GM23338 (cell line): ENCODE data around the gene PPP1R3E. TPM values are rescaled to one million over a fixed set of nuclear protein-coding genes. Genes with fewer than 3 reads are reported as not detected.

Experiments
- ATAC-seq: fragments of 200-7000 bp; cut with Tn5 transposase; 3 replicates; pipeline ENCODE4 v1.9.1; 2020
- DNase-seq: peaks from one replicate; pipeline ENCODE4 v3.0.0-alpha.2; 2015; ENCODE audit warnings: low spot score
- H2AFZ ChIP-seq: fragments of 200-600 bp; sonication (generic); 2 replicates; pipeline ENCODE4 v1.8.0; 2016; ENCODE audit warnings: antibody characterized with exemption, mild to moderate bottlenecking, moderate library complexity
- H3F3A ChIP-seq: fragments of 200-600 bp; sonication (generic); replicated peaks from 2 replicates; pipeline ENCODE4 v1.8.0; 2017; ENCODE audit warnings: antibody characterized with exemption, mixed run types, low read depth
- H3K27ac ChIP-seq: fragments of 200-600 bp; sonication (generic); 2 replicates; pipeline ENCODE4 v1.6.1; 2016; ENCODE audit warnings: low read depth
- H3K27me3 ChIP-seq: fragments of 200-600 bp; sonication (generic); 2 replicates; pipeline ENCODE4 v1.8.0; 2016; ENCODE audit warnings: mild to moderate bottlenecking, mixed run types, moderate library complexity; ENCODE audit not compliant: insufficient read depth
- H3K36me3 ChIP-seq: fragments of 200-600 bp; sonication (generic); 2 replicates; pipeline ENCODE4 v1.8.0; 2016; ENCODE audit warnings: mild to moderate bottlenecking; ENCODE audit not compliant: insufficient read depth
- H3K4me1 ChIP-seq: fragments of 200-600 bp; sonication (generic); 2 replicates; pipeline ENCODE4 v1.8.0; 2016; ENCODE audit warnings: mild to moderate bottlenecking, moderate library complexity; ENCODE audit not compliant: insufficient read depth
- H3K4me2 ChIP-seq: fragments of 200-600 bp; sonication (generic); 2 replicates; pipeline ENCODE4 v1.7.1; 2017; ENCODE audit warnings: mixed run types
- H3K4me3 ChIP-seq: fragments of 200-600 bp; sonication (generic); 2 replicates; pipeline ENCODE4 v1.6.1; 2016; ENCODE audit warnings: mixed run types
- H3K79me2 ChIP-seq: fragments of 200-600 bp; sonication (generic); replicated peaks from 2 replicates; pipeline ENCODE4 v1.8.0; 2017; ENCODE audit warnings: mild to moderate bottlenecking; ENCODE audit not compliant: insufficient read depth
- H3K9me2 ChIP-seq: fragments of 200-600 bp; sonication (generic); 2 replicates; pipeline ENCODE4 v1.8.0; 2017; ENCODE audit not compliant: insufficient read depth
- H4K20me1 ChIP-seq: fragments of 200-600 bp; sonication (generic); replicated peaks from 2 replicates; pipeline ENCODE4 v1.8.0; 2017; ENCODE audit warnings: mild to moderate bottlenecking; ENCODE audit not compliant: insufficient read depth
- H3K27ac Mint-ChIP-seq: 2 replicates; pipeline ENCODE4 v1.8.0; 2020; ENCODE audit warnings: inconsistent platforms, mild to moderate bottlenecking, moderate library complexity, mixed read lengths
- H3K27me3 Mint-ChIP-seq: 3 replicates; pipeline ENCODE4 v1.8.0; 2022; ENCODE audit warnings: low read depth, mild to moderate bottlenecking, moderate library complexity, mixed read lengths, inconsistent platforms; ENCODE audit not compliant: insufficient read depth, poor library complexity
- H3K36me3 Mint-ChIP-seq: 3 replicates; pipeline ENCODE4 v1.8.0; 2021; ENCODE audit warnings: low read depth, mild to moderate bottlenecking, inconsistent platforms, moderate library complexity, mixed read lengths
- H3K4me1 Mint-ChIP-seq: 3 replicates; pipeline ENCODE4 v1.8.0; 2020; ENCODE audit warnings: mild to moderate bottlenecking, inconsistent platforms, mixed read lengths
- H3K4me3 Mint-ChIP-seq: 3 replicates; pipeline ENCODE4 v1.8.0; 2021; ENCODE audit warnings: moderate library complexity, mild to moderate bottlenecking, inconsistent platforms, mixed read lengths
- H3K9me3 Mint-ChIP-seq: 3 replicates; pipeline ENCODE4 v1.8.0; 2020; ENCODE audit warnings: moderate library complexity, mild to moderate bottlenecking, inconsistent platforms, mixed read lengths
- CREB1 ChIP-seq: fragments of 250-450 bp; sonication (Bioruptor Pico); IDR thresholded peaks from 2 replicates; pipeline ENCODE4 v1.5.0; 2020; ENCODE audit warnings: low read depth, mild to moderate bottlenecking, moderate library complexity
- ETS1 ChIP-seq: IDR thresholded peaks from 2 replicates; pipeline ENCODE4 v1.6.1; 2016; ENCODE audit warnings: antibody characterized with exemption
- EZH2phosphoT487 ChIP-seq: fragments of 200-600 bp; sonication (generic); IDR thresholded peaks from one replicate; pipeline ENCODE4 v1.8.1; 2018; ENCODE audit warnings: antibody characterized with exemption; ENCODE audit not compliant: unreplicated experiment
- NANOG ChIP-seq: IDR thresholded peaks from 2 replicates; pipeline ENCODE4 v1.6.1; 2016; ENCODE audit warnings: antibody characterized with exemption, borderline replicate concordance
- REST ChIP-seq: IDR thresholded peaks from one replicate; pipeline ENCODE4 v1.6.1; 2018; ENCODE audit warnings: antibody characterized with exemption; ENCODE audit not compliant: unreplicated experiment
- ZNF114 ChIP-seq: fragments of 250-450 bp; sonication (Bioruptor Pico); IDR thresholded peaks from 2 replicates; pipeline ENCODE4 v1.5.0; 2020; ENCODE audit warnings: mild to moderate bottlenecking, moderate library complexity
- ZNF462 ChIP-seq: fragments of 250-450 bp; sonication (Bioruptor Pico); IDR thresholded peaks from 2 replicates; pipeline ENCODE4 v1.5.0; 2020; ENCODE audit warnings: mild to moderate bottlenecking, moderate library complexity
- polyA plus RNA-seq: library from polyadenylated mRNA; unstranded; fragments of >200 nt; fragmentation: Nextera tagmentation; extraction: Ambion mirVana; gene quantifications from 2 replicates; pipeline ENCODE4 v1.2.1, GENCODE V29; 2016
- total RNA-seq: library from RNA; depleted of rRNA; stranded (reverse); fragments of >200 nt; shearing (Covaris generic); gene quantifications from 2 replicates; pipeline ENCODE4 v1.2.3, GENCODE V29; 2014

Gene PPP1R3E
- total and polyA plus RNA-seq, 2 experiments from 2014 or later = 2.3 to 2.5 TPM

- no peaks in the 10 kb centered on the region for H3F3A ChIP-seq
- no peaks in the 10 kb centered on the region for H3K27me3 ChIP-seq
- peak overlapping the region; percentile 96 for H3K27ac Mint-ChIP-seq
- no peaks in the 10 kb centered on the region for H3K9me3 Mint-ChIP-seq
- TF ChIP-seq ZNF114 (CRISPR knock-in tag) = no peak
- TF ChIP-seq NANOG = 0 out of 2 replicates have a peak, but pooled peaks have one; percentile 51
- H3K4me1 ChIP-seq = peaks cover 33% of the 10 kb centered on the region
- H2AFZ ChIP-seq = no peak overlapping the region
- no peaks in the 10 kb centered on the region for H3K36me3 Mint-ChIP-seq
- peak overlapping the region; percentile 6; the same call in 1 of the 2 replicates for H3K4me3 ChIP-seq
- H3K4me3 Mint-ChIP-seq = peak overlapping the region; percentile 39
- H3K36me3 ChIP-seq = no peaks in the 10 kb centered on the region
- no peaks in the 10 kb centered on the region for H3K9me2 ChIP-seq
- H3K4me2 ChIP-seq = peak overlapping the region; percentile 62
- peak overlapping the region; percentile 93 for H3K27ac ChIP-seq
- DNase-seq (peak; percentile 86), ATAC-seq (peak; percentile 85)
- H3K79me2 ChIP-seq = no peaks in the 10 kb centered on the region
- H4K20me1 ChIP-seq = no peaks in the 10 kb centered on the region
- H3K4me1 Mint-ChIP-seq = peaks cover 38% of the 10 kb centered on the region
- peaks cover 3% of the 10 kb centered on the region for H3K27me3 Mint-ChIP-seq
Measured at GRCh38 chr14:23252420-23253333, 50.0 kb downstream of the PPP1R3E start.

- peaks cover 3% of the 10 kb centered on the region for H3K27me3 Mint-ChIP-seq
- no peaks in the 10 kb centered on the region for H3K36me3 ChIP-seq
- H3K9me3 Mint-ChIP-seq = no peaks in the 10 kb centered on the region
- no peaks in the 10 kb centered on the region for H3K27me3 ChIP-seq
- 0 out of 2 replicates have a peak overlapping the region, but pooled peaks have one; percentile 5 for H3K4me3 ChIP-seq
- no peaks in the 10 kb centered on the region for H3K9me2 ChIP-seq
- DNase-seq (peak; percentile 88), ATAC-seq (peak; percentile 90)
- H3K36me3 Mint-ChIP-seq = no peaks in the 10 kb centered on the region
- no peak overlapping the region for H2AFZ ChIP-seq
- no peaks in the 10 kb centered on the region for H3F3A ChIP-seq
- peak overlapping the region; percentile 93 for H3K27ac ChIP-seq
- H3K4me3 Mint-ChIP-seq = peak overlapping the region; percentile 39; the same call in 2 of the 3 replicates
- H3K79me2 ChIP-seq = no peaks in the 10 kb centered on the region
- peak overlapping the region; percentile 15; the same call in 1 of the 2 replicates for H3K4me2 ChIP-seq
- H3K4me1 ChIP-seq = peaks cover 33% of the 10 kb centered on the region
- H3K27ac Mint-ChIP-seq = peak overlapping the region; percentile 96
- H4K20me1 ChIP-seq = no peaks in the 10 kb centered on the region
- H3K4me1 Mint-ChIP-seq = peaks cover 38% of the 10 kb centered on the region
- TF ChIP-seq NANOG (peak; percentile 53; the same call in 1 of the 2 replicates), EZH2phosphoT487 (no peak), ZNF462 (peak; percentile 26; the same call in 1 of the 2 replicates), CREB1 (CRISPR knock-in tag) (peak; percentile 16; the same call in 1 of the 2 replicates), REST (no peak), ETS1 (no peak)
Measured at GRCh38 chr14:23252006-23252405, 50.7 kb downstream of the PPP1R3E start.
